Activated naive CD4-positive, alpha-beta T cell treated with anti-CD3 and anti-CD28 coated beads, Interleukin-2, amount 10 ng/mL, durations not matched to agents 7 days and 5 days (primary cell): ENCODE measurements around the gene ARFGAP1.

Experiments used
- CTCF ChIA-PET: fragments of 350-600 bp; sonication (Branson Sonifier 250); formaldehyde crosslinking; loops from one replicate; lab custom pipeline; 2021; ENCODE audit warnings: antibody characterized with exemption; lab: Charles Lee
- DNase-seq: peaks from one replicate; pipeline ENCODE4 v3.0.0-alpha.2; 2020
- H3K27ac Mint-ChIP-seq: one replicate; pipeline ENCODE4 v1.8.0; 2021; ENCODE audit warnings: mild to moderate bottlenecking, moderate library complexity, mixed read lengths
- H3K27me3 Mint-ChIP-seq: one replicate; pipeline ENCODE4 v1.8.0; 2021; ENCODE audit warnings: mild to moderate bottlenecking, mixed read lengths
- H3K36me3 Mint-ChIP-seq: one replicate; pipeline ENCODE4 v1.8.0; 2021; ENCODE audit warnings: mixed read lengths
- H3K4me1 Mint-ChIP-seq: one replicate; pipeline ENCODE4 v1.8.0; 2021; ENCODE audit warnings: mixed read lengths
- H3K4me3 Mint-ChIP-seq: one replicate; pipeline ENCODE4 v1.8.0; 2021; ENCODE audit warnings: mild to moderate bottlenecking, moderate library complexity, mixed read lengths
- H3K9me3 Mint-ChIP-seq: one replicate; pipeline ENCODE4 v1.8.0; 2021; ENCODE audit warnings: mixed read lengths

The ARFGAP1 gene

GRCh38 chr20:63292292-63292701 lies 19.7 kb downstream of the ARFGAP1 start:
- Mint-ChIP-seq H3K27ac (no peak overlapping the region), H3K36me3 (peaks cover 7% of the 10 kb centered on the region), H3K4me1 (peaks cover 13% of the 10 kb centered on the region), H3K4me3 (no peak overlapping the region), H3K9me3 (no peaks in the 10 kb centered on the region), H3K27me3 (peaks cover 38% of the 10 kb centered on the region)
- CTCF ChIA-PET: no interaction called here
- no peak for DNase-seq

DNA sequence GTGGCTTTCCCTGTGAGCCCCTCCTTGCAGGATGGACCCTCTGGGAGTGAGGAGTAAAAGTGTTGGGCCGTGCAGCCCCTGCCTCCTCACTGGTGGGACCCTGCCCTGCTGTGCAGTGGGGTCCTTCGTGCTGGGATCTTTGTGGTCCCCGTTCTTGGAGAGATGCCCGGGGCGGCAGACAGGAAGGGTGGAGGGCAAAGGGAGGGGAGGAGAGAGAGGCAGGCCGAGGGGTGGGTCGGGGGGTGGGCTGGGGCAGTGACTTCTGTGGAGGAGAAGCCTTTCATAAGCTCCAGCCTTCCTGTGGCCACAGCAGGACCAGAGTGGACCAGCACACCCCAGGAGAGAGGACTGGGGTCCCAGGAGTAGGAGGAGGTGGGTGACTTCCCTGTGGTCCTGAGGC lies 20.3 kb downstream of the ARFGAP1 start, which contains the start of gene COL20A1:
TSS of gene COL20A1 (plus strand) at position 283 of the 400 bp plus-strand sequence. CDS start 1,922 bp downstream, outside the sequence.
- CTCF ChIA-PET: no interaction called here
- no peak within 1 kb of the TSS for H3K27ac Mint-ChIP-seq

DNA sequence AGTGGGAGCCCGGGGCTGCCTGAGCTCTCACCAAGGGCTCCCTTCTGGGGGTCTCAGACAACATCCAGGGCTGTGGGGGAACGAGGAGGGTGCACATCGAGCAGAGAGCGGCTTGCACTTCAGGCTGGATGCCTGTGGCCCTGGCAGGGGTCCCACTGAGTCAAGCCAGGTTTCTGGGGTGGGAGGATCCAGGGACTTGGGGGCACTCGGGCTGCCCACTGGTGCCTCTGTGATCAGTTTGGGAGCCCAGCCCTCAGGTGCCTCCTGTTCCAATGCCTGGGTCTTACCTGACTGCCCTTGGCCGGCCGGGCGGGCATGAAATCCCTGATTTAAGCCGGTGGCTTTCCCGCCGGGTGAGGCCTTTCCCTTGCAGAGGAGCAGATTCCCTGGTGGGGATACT lies 20.8 kb downstream of the ARFGAP1 start:
- peaks cover 4% of the 10 kb centered on the region for H3K36me3 Mint-ChIP-seq
- H3K27me3 Mint-ChIP-seq: peaks cover 46% of the 10 kb centered on the region
- no peak overlapping the region for H3K4me3 Mint-ChIP-seq
- DNase-seq: no peak
- peaks cover 13% of the 10 kb centered on the region for H3K4me1 Mint-ChIP-seq
- H3K27ac Mint-ChIP-seq: no peak overlapping the region
- CTCF ChIA-PET: no interaction called here
- no peaks in the 10 kb centered on the region for H3K9me3 Mint-ChIP-seq

More for the DNA sequence above, 20.3 kb downstream of the ARFGAP1 start, which contains the start of gene COL20A1:
- H3K4me1 Mint-ChIP-seq: peaks cover 13% of the 10 kb centered on the region
- H3K27me3 Mint-ChIP-seq: peaks cover 41% of the 10 kb centered on the region
- no peak within 1 kb of the TSS for H3K4me3 Mint-ChIP-seq
- peaks cover 7% of the 10 kb centered on the region for H3K36me3 Mint-ChIP-seq
- H3K9me3 Mint-ChIP-seq: no peaks in the 10 kb centered on the region
- no peak for DNase-seq

- H3K27ac Mint-ChIP-seq: no peak overlapping the region
- H3K36me3 Mint-ChIP-seq: peaks cover under 1% of the 10 kb centered on the region
- CTCF ChIA-PET: interaction anchor here (0.9 to 1.9 kb wide), 2 partner anchors 13 to 71 kb away, joined by 3 to 10 read pairs; no protein-coding TSS in a partner anchor
- peaks cover 13% of the 10 kb centered on the region for H3K4me1 Mint-ChIP-seq
- peaks cover 50% of the 10 kb centered on the region for H3K27me3 Mint-ChIP-seq
- no peaks in the 10 kb centered on the region for H3K9me3 Mint-ChIP-seq
- no peak for DNase-seq
- no peak overlapping the region for H3K4me3 Mint-ChIP-seq
Observed at GRCh38 chr20:63293871-63294535, 21.4 kb downstream of the ARFGAP1 start.

- H3K27me3 Mint-ChIP-seq: peaks cover 54% of the 10 kb centered on the region
- no peaks in the 10 kb centered on the region for H3K36me3 Mint-ChIP-seq
- no peak for DNase-seq
- H3K9me3 Mint-ChIP-seq: no peaks in the 10 kb centered on the region
- H3K4me3 Mint-ChIP-seq: no peak overlapping the region
- CTCF ChIA-PET: interaction anchor here (0.9 to 1.9 kb wide), 2 partner anchors 14 to 72 kb away, joined by 3 to 10 read pairs; no protein-coding TSS in a partner anchor
- no peak overlapping the region for H3K27ac Mint-ChIP-seq
- peaks cover 13% of the 10 kb centered on the region for H3K4me1 Mint-ChIP-seq
Observed at GRCh38 chr20:63294536-63294900, 21.9 kb downstream of the ARFGAP1 start.

DNA sequence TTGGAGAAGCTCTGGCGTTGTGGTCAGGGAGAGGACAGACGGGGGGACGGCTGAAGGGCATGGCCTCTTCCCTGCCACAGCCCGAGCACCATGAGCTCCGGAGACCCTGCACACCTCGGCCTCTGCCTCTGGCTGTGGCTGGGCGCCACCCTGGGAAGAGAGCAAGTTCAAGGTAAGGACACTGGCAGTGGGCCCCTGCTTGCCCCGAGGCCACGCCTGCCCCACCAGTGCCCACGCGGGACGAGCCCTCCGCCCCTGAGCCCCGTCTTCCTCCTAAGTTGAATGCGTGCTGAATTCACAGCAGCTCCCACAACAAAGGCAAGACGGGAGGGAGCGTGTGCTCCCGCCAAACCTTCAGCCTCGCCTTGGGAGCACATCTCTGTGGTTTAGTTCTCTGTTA lies 22.4 kb downstream of the ARFGAP1 start:
- H3K9me3 Mint-ChIP-seq: no peaks in the 10 kb centered on the region
- no peak overlapping the region for H3K4me3 Mint-ChIP-seq
- DNase-seq: no peak
- H3K36me3 Mint-ChIP-seq: no peaks in the 10 kb centered on the region
- H3K27ac Mint-ChIP-seq: no peak overlapping the region
- peaks cover 54% of the 10 kb centered on the region for H3K27me3 Mint-ChIP-seq
- peaks cover 13% of the 10 kb centered on the region for H3K4me1 Mint-ChIP-seq
- CTCF ChIA-PET: interaction anchor here (0.9 to 1.9 kb wide), 2 partner anchors 14 to 72 kb away, joined by 3 to 10 read pairs; no protein-coding TSS in a partner anchor

DNA sequence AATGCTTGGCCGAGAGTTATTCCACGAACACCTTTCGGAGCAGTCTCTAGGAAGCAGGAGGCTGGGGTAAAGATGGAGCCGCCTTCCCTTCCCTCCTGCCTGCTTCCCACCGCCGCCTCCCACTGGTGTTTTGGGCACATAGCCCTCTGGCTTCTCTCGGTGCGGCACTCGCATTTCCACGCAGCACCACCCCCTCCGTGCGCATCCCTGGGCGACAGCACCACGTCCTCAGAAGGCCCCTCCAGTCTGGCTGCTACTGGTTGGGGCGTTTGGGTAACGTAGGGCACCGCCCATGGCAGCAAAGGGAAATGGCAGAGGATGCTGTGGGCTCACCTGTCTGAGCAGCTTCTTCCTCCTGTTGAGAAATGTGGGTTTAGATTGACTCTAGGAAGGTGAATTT lies 22.8 kb downstream of the ARFGAP1 start:
- no peaks in the 10 kb centered on the region for H3K36me3 Mint-ChIP-seq
- H3K4me1 Mint-ChIP-seq: peaks cover 13% of the 10 kb centered on the region
- DNase-seq: peak; percentile 39
- CTCF ChIA-PET: interaction anchor here (1.9 kb wide), 1 partner anchor 72 kb away, joined by 10 read pairs; no protein-coding TSS in a partner anchor
- no peaks in the 10 kb centered on the region for H3K9me3 Mint-ChIP-seq
- H3K4me3 Mint-ChIP-seq: no peak overlapping the region
- H3K27ac Mint-ChIP-seq: no peak overlapping the region
- H3K27me3 Mint-ChIP-seq: peaks cover 54% of the 10 kb centered on the region

- H3K27ac Mint-ChIP-seq: no peak overlapping the region
- DNase-seq: no peak
- no peaks in the 10 kb centered on the region for H3K36me3 Mint-ChIP-seq
- no peak overlapping the region for H3K4me3 Mint-ChIP-seq
- peaks cover 13% of the 10 kb centered on the region for H3K4me1 Mint-ChIP-seq
- H3K9me3 Mint-ChIP-seq: no peaks in the 10 kb centered on the region
- peaks cover 54% of the 10 kb centered on the region for H3K27me3 Mint-ChIP-seq
- CTCF ChIA-PET: interaction anchor here (1.9 kb wide), 1 partner anchor 73 kb away, joined by 10 read pairs; no protein-coding TSS in a partner anchor
Observed at GRCh38 chr20:63295846-63296245, 23.2 kb downstream of the ARFGAP1 start.

DNA sequence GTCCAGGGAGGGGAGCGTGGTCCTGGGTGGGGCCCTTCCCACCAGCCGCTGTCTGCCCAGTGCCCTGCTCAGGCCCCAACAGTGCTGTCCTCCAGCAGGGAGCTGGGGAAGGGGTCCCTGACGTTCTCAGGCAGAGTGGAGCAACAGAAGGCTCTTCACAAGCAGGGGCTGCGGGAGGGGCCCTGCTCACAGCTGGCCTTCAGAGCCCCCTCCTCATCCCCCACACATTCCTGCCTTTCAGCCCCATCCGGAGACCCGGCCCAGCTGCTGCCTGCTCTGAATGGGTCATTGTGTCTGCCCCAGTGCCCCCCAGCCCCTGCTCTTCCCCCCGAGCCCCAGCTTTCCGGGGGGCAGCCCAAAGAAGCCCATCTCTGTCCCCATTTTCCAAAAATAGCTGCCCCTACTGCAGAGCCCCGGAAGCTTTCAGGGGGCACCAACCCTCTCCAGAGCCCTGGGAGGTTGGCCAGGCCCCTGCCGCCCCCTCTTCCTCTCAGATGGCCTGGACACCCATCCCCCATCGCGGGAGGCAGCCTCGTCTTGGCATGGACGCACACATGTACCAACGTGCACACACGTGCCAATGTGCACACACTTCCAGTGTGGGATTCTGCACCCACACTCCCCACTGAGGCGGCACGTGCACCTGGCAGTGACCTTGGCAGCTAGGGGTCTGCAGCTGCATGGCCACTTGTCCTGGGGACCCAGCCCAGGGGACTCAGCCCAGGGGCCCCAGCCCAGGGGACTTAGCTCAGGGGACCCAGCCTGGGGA lies 24.1 kb downstream of the ARFGAP1 start:
- no peaks in the 10 kb centered on the region for H3K9me3 Mint-ChIP-seq
- CTCF ChIA-PET: no interaction called here
- no peak for DNase-seq
- no peaks in the 10 kb centered on the region for H3K36me3 Mint-ChIP-seq
- no peak overlapping the region for H3K27ac Mint-ChIP-seq
- peaks cover 54% of the 10 kb centered on the region for H3K27me3 Mint-ChIP-seq
- peaks cover 13% of the 10 kb centered on the region for H3K4me1 Mint-ChIP-seq
- no peak overlapping the region for H3K4me3 Mint-ChIP-seq

GRCh38 chr20:63297371-63297781 lies 24.8 kb downstream of the ARFGAP1 start:
- Mint-ChIP-seq H3K27me3 (peaks cover 54% of the 10 kb centered on the region), H3K9me3 (no peaks in the 10 kb centered on the region), H3K27ac (no peak overlapping the region), H3K4me1 (peaks cover 13% of the 10 kb centered on the region), H3K4me3 (no peak overlapping the region), H3K36me3 (no peaks in the 10 kb centered on the region)
- no peak for DNase-seq
- CTCF ChIA-PET: no interaction called here

GRCh38 chr20:63297796-63298572 lies 25.4 kb downstream of the ARFGAP1 start:
- H3K4me3 Mint-ChIP-seq: no peak overlapping the region
- no peaks in the 10 kb centered on the region for H3K9me3 Mint-ChIP-seq
- peaks cover 54% of the 10 kb centered on the region for H3K27me3 Mint-ChIP-seq
- H3K27ac Mint-ChIP-seq: no peak overlapping the region
- CTCF ChIA-PET: no interaction called here
- DNase-seq: no peak
- peaks cover 13% of the 10 kb centered on the region for H3K4me1 Mint-ChIP-seq
- H3K36me3 Mint-ChIP-seq: no peaks in the 10 kb centered on the region

- Mint-ChIP-seq H3K27me3 (peaks cover 47% of the 10 kb centered on the region), H3K4me1 (peaks cover 13% of the 10 kb centered on the region), H3K36me3 (no peaks in the 10 kb centered on the region), H3K4me3 (no peak overlapping the region), H3K27ac (no peak overlapping the region), H3K9me3 (no peaks in the 10 kb centered on the region)
- CTCF ChIA-PET: no interaction called here
- no peak for DNase-seq
Observed at GRCh38 chr20:63298731-63299312, 26.2 kb downstream of the ARFGAP1 start.

GRCh38 chr20:63301671-63302070 lies 29.1 kb downstream of the ARFGAP1 start:
- H3K27ac Mint-ChIP-seq: no peak overlapping the region

More at GRCh38 chr20:63301671-63302070, 29.1 kb downstream of the ARFGAP1 start:
- no peak for DNase-seq
- Mint-ChIP-seq H3K36me3 (no peaks in the 10 kb centered on the region), H3K4me1 (no peaks in the 10 kb centered on the region), H3K27me3 (peaks cover 21% of the 10 kb centered on the region), H3K4me3 (no peak overlapping the region), H3K9me3 (no peaks in the 10 kb centered on the region)
- CTCF ChIA-PET: no interaction called here
